Right ventricle myocardium superior (tissue), 1 donor: ENCODE results near the gene PDRG1. TPM values are rescaled to one million over a fixed set of nuclear protein-coding genes. Genes with fewer than 3 reads are reported as not detected.

ENCODE experiments used
- ATAC-seq: fragments of 200-7000 bp; cut with Tn5 transposase; one replicate; pipeline ENCODE4 v1.9.1; 2020; ENCODE audit warnings: mild to moderate bottlenecking; ENCODE audit not compliant: poor library complexity
- DNase-seq: peaks from one replicate; pipeline ENCODE4 v3.0.0-alpha.2; 2020
- intact Hi-C: fragments of 100-400 bp; cut with DNase I; formaldehyde crosslinking; loops from one replicate; pipeline ENCODE4 v1.11.2; 2022
- total RNA-seq: library from RNA; stranded (reverse); fragmentation: NEBNext Ultra II Directional; extraction: Animal tissue kit (Norgen Biotek cat#: 25700); gene quantifications from one replicate; pipeline ENCODE4 v1.2.1, GENCODE V29; 2021
- donor health status: DM: no; HTN: yes; CAD: no; lungs with severe emphysema.

The PDRG1 gene
- total RNA-seq, 1 donor from 2014 or later, result 11.1 TPM

DNA sequence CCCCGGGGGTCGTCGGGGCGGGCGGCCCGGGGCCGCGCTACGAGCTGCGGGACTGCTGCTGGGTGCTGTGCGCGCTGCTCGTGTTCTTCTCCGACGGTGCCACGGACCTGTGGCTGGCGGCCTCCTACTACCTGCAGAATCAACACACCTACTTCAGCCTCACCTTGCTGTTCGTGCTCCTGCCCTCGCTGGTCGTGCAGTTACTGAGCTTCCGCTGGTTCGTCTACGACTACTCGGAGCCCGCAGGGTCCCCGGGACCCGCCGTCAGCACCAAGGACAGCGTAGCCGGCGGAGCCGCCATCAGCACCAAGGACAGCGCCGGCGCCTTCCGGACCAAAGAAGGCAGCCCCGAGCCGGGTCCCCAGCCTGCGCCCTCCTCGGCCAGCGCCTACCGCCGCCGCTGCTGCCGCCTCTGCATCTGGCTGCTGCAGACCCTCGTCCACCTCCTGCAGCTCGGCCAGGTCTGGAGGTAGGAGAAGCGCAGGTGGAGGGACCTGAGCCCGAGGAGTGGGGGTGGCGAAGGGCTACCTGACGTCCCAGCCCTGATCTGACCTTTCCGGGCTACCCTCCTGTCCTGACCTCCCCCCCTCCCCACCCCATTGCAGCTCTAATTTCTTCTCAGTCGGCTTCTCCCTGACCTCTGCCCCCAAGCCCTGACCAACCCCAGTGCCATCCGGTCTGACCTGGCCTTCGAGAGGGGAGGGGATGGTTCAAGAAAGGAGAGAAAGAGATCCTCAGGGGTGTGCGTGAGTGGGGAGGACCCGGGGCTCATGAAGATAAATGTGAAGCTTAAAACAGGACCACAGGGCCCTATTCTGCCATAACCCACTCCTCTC, 16.7 kb upstream of the PDRG1 start:
- intact Hi-C loops, result no loop called here
- ATAC-seq (peak; percentile 96), DNase-seq (peak; percentile 84)

DNA sequence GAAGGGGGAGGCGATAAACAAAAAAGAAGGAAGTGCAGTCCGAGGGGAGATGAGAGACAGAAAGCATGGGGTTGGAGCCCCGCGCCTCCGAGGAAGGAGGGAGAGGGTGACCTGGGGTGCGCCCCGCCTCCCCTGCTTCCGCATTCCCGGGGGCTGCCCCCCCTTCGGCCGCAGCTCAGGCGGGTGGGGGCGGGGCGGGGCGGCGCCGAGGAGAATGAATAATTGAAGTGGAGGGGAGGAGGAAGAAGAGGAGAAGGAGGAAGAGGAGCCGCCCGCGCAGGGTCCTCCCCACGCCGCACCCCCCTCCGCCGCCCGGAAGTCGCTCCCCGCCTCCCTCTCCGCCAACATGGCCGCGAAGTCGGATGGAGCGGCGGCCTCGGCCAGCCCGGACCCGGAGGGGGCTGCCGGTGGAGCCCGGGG, 16.0 kb upstream of the PDRG1 start, which contains the start of gene XKR7:
XKR7 (plus strand) TSS at position 322 of the 420 bp plus-strand sequence; CDS start at position 347, 25 bp downstream.
- peak; percentile 39 for DNase-seq
- no peak for ATAC-seq
- intact Hi-C loops, result no loop called here

GRCh38 chr20:31966991-31967655, 15.3 kb upstream of the PDRG1 start:
- intact Hi-C loops, result no loop called here
- ATAC-seq (no peak), DNase-seq (no peak)

- no peak for DNase-seq
- intact Hi-C loops, result no loop called here
- no peak for ATAC-seq
These were observed 12.0 kb upstream of the PDRG1 start for GRCh38 chr20:31963889-31964288.

DNA sequence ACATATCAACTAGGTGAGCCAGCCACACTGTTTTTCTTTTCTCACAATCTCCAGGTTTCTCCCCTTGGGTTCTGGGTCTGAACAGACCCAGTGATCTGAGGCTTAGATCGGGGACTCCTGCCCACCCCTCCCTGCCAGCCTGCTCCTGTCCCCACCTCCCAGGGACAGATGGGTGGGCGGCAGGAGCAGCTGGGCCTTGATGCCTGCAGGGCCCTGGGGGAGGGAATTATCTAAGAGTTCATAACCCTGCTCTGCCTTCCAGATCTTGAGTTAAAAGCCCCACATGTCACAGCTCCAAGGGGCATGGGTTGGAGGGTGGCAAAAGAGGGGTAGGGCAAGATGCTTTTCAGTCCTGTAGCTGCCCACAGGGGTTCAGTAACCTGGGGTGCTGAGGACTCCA, 10.9 kb upstream of the PDRG1 start:
- no peak for DNase-seq
- intact Hi-C loops, result no loop called here
- ATAC-seq, result no peak

GRCh38 chr20:31956556-31957526, 5.0 kb upstream of the PDRG1 start:
- ATAC-seq (no peak), DNase-seq (no peak)
- intact Hi-C loops, result no loop called here

- intact Hi-C loops, result loop anchor here (5.0 kb wide), 2 partner anchors 78 to 102 kb away; no protein-coding TSS in a partner anchor
- no peak for ATAC-seq
- DNase-seq, result no peak
These were observed 2.7 kb upstream of the PDRG1 start for GRCh38 chr20:31954500-31954899.

DNA sequence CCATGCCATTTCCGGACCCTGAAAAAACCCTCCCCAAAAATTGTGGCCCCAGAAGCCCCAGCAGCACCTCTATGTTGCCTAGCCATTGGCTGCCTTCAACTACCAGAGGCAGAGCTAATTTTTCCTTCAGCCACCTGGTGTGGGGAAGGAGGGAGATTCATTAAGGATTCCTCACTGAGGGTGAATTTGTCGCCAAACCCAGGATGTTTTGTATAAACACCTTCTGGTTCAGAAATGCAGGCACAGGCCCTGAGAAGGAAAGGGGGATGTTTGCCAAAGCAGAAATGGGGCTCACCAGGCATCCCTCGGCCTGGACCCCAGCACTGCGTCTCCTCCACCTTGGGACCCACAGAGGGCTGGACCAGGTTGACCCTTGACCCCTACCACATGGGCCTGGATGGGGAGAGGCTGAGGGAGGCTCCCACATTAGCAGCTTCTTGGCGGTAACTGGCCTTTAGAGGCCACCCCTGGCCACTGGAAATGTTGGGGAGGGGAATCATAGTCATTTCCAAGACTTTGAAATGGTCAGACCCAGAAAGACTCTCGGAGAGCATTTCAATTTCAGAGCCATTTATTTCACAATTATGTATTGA, 1.8 kb upstream of the PDRG1 start:
- DNase-seq, result no peak
- no peak for ATAC-seq
- intact Hi-C loops, result loop anchor here (5.0 kb wide), 2 partner anchors 79 to 101 kb away; no protein-coding TSS in a partner anchor

GRCh38 chr20:31951203-31951529, 680 bp downstream of the PDRG1 start:
- DNase-seq (no peak), ATAC-seq (no peak)
- intact Hi-C loops, result loop anchor here (5.0 kb wide), 2 partner anchors 81 to 99 kb away; no protein-coding TSS in a partner anchor

DNA sequence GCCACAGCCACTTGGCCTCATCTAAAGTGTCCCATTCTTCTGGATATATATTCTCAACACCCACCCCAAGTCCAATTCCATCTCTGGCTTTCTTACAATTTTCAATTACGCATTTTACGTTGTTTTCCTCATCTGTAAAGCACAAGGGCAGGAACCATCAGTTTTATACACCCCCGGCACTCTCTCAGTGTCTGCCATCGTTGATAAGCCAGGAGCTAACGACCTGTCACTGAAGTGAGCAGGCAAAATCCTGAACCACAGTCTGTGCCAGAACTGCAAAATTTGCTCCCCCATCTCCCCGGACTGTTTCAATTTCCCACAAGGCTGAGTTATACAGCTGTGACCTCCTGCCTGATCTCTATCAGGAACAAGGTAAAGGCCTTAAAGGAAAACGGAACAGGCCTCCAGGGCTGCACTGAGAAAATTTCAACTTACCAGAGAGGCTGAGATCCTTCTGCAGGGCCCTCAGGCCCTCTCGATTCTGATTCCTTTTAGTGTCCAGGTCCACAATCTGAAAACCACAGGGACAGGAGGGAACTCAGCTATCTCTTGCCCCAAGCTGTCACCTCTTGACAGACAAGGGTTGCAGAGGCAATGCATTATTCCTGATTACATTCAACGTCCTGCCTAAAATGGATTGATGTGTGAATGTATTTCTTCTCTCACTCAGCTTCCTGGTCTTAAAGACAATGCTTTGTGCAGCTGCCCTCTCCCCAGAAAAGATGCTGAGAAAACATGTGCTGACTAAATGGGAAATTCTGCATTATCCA, 1.8 kb downstream of the PDRG1 start:
- intact Hi-C loops, result loop anchor here (5.0 kb wide), 2 partner anchors 82 to 98 kb away; no protein-coding TSS in a partner anchor
- no peak for DNase-seq
- no peak for ATAC-seq

DNA sequence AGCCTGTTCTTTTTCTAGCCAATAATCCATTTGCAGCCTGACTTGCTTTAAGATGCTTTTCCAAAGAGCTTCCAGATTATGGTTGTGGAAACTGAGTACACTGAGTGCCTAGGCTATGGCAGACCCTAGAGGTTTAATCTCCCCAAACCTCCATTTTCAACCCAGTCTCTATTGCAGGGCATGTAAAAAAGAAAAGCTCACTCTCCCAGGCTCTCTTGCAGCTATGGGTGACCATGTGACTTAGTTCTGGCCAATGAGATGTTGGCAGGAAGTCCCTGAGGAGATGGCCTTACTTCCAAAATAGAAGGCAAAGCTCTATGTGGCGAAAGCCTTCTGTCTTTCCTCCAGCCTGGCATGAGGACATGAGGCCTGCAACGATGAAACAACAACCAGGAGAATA, 3.8 kb downstream of the PDRG1 start:
- intact Hi-C loops, result no loop called here
- ATAC-seq, result no peak
- no peak for DNase-seq

DNA sequence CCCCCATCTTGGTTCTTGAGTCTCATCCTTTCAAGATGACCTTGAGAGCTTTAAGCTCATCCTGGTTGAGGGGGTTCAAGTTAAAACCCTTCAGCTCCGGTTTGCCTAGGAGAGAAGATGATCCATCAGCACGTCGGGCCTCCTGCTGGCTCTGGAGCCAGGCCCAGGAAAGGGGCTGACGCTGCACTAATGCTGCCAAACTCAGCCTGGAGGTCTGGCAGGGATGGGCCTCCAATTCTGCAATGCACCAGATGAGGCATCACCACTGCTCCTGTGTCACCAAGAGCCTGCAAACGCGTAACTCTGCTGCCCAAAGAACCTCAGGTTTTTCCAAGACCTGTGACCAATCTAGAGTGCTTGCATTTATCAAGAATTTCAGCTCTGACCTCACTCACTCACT, 6.1 kb downstream of the PDRG1 start:
- intact Hi-C loops, result no loop called here
- ATAC-seq (no peak), DNase-seq (no peak)

- intact Hi-C loops, result no loop called here
- no peak for ATAC-seq
- DNase-seq, result no peak
These were observed 6.5 kb downstream of the PDRG1 start for GRCh38 chr20:31945319-31945718.

DNA sequence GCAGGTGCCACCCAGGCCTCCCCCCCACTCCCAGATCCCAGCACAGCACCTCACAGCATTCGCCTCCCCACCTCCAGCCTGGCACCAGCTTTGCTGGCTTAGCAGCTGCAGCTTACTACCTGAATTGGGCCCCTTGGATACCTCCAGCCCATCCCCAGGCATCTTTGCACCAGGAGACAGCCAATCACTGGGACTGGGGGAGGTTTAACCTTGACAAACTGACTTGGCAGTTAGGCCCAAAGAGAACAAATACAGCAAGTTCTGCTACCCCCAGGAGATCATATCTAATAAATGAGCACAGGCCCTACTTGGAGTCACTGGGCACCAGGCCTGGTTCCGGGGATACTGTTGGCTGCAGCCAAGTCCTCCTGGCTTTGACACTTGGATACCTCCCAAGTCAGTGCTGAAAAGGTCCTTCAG, 8.8 kb downstream of the PDRG1 start:
- intact Hi-C loops, result no loop called here
- ATAC-seq (peak; percentile 89), DNase-seq (peak; percentile 76)

GRCh38 chr20:31939661-31940060, 12.2 kb downstream of the PDRG1 start:
- intact Hi-C loops, result no loop called here
- no peak for ATAC-seq

DNA sequence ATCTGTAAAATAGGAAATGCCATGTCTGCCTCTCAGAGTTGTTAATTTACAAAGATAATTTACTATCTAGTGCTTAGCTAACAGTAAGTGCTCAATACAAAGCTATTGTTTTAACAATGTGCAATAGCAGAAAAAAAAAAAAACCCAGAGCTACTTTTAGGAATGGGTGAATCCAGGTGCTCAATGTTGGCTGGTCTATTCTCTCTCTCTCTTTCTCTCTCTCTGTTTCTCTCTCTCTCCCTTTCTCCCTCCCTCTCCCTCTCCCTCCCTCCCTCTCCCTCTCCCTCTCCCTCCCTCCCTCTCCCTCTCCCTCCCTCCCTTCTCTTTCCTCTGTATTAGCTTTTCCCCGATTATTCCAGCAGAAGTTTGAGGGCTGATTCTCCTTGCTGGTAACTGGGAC, 14.0 kb downstream of the PDRG1 start:
- DNase-seq (no peak), ATAC-seq (no peak)
- intact Hi-C loops, result no loop called here

More at GRCh38 chr20:31939661-31940060, 12.2 kb downstream of the PDRG1 start:
- DNase-seq, result no peak

GRCh38 chr20:31936420-31936819, 15.4 kb downstream of the PDRG1 start:
- no peak for ATAC-seq
- intact Hi-C loops, result no loop called here
- no peak for DNase-seq
